KMS-11 (cell line): ENCODE data around the gene ZBTB34.

ENCODE experiments used
- H2AFZ ChIP-seq: fragments of 200-600 bp; sonication (generic); 2 replicates; pipeline ENCODE4 v1.6.1; 2016; ENCODE audit warnings: antibody characterized with exemption, mixed run types, low read depth
- H3K27ac ChIP-seq: fragments of 200-600 bp; sonication (generic); 2 replicates; pipeline ENCODE4 v1.6.1; 2016; ENCODE audit warnings: mild to moderate bottlenecking, mixed run types
- H3K27me3 ChIP-seq: fragments of 200-600 bp; sonication (generic); 2 replicates; pipeline ENCODE4 v1.6.1; 2017; ENCODE audit warnings: mild to moderate bottlenecking, low read depth, mixed run types, moderate library complexity; ENCODE audit not compliant: insufficient read depth
- H3K36me3 ChIP-seq: fragments of 200-600 bp; sonication (generic); 2 replicates; pipeline ENCODE4 v1.6.1; 2017; ENCODE audit warnings: mild to moderate bottlenecking, mixed run types; ENCODE audit not compliant: insufficient read depth
- H3K4me1 ChIP-seq: fragments of 200-600 bp; sonication (generic); 2 replicates; pipeline ENCODE4 v1.6.1; 2016; ENCODE audit warnings: mild to moderate bottlenecking, low read depth, mixed run types; ENCODE audit not compliant: poor library complexity, severe bottlenecking
- H3K4me2 ChIP-seq: fragments of 200-600 bp; sonication (generic); 2 replicates; pipeline ENCODE4 v1.7.0; 2016; ENCODE audit warnings: mild to moderate bottlenecking, mixed run types
- H3K4me3 ChIP-seq: fragments of 200-600 bp; sonication (generic); IDR thresholded peaks from 2 replicates; pipeline ENCODE4 v1.6.1; 2017; ENCODE audit warnings: low read depth, low read length, mixed read lengths; ENCODE audit not compliant: insufficient read depth
- H3K79me2 ChIP-seq: fragments of 200-600 bp; sonication (generic); 2 replicates; pipeline ENCODE4 v1.6.1; 2016; ENCODE audit warnings: low read depth, mixed run types; ENCODE audit not compliant: insufficient read depth
- H3K9ac ChIP-seq: fragments of 200-600 bp; sonication (generic); 2 replicates; pipeline ENCODE4 v1.6.1; 2016; ENCODE audit warnings: mild to moderate bottlenecking, mixed run types
- H4K20me1 ChIP-seq: fragments of 200-600 bp; sonication (generic); 2 replicates; pipeline ENCODE4 v1.6.1; 2016; ENCODE audit warnings: mild to moderate bottlenecking, mixed run types; ENCODE audit not compliant: insufficient read depth
- TF ChIP-seq, protein P1 (sequence below): fragments of 200-600 bp; sonication (generic); conservative IDR thresholded peaks from 2 replicates; pipeline ENCODE4 v1.6.1; 2017; ENCODE audit warnings: low read depth, mild to moderate bottlenecking, antibody characterized with exemption, low read length, moderate library complexity, mixed read lengths

ZBTB34 gene

DNA sequence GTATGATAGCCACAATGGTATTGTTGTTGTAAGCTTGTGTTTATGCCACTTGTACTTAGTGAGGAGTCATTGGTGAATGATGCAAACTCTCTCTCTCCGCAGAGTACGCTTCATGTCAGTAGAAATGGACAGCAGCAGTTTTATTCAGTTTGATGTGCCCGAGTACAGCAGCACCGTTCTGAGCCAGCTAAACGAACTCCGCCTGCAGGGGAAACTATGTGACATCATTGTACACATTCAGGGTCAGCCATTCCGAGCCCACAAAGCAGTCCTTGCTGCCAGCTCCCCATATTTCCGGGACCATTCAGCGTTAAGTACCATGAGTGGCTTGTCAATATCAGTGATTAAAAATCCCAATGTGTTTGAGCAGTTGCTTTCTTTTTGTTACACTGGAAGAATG lies 18.8 kb downstream of the ZBTB34 start:
- TF ChIP-seq, protein P1, sequence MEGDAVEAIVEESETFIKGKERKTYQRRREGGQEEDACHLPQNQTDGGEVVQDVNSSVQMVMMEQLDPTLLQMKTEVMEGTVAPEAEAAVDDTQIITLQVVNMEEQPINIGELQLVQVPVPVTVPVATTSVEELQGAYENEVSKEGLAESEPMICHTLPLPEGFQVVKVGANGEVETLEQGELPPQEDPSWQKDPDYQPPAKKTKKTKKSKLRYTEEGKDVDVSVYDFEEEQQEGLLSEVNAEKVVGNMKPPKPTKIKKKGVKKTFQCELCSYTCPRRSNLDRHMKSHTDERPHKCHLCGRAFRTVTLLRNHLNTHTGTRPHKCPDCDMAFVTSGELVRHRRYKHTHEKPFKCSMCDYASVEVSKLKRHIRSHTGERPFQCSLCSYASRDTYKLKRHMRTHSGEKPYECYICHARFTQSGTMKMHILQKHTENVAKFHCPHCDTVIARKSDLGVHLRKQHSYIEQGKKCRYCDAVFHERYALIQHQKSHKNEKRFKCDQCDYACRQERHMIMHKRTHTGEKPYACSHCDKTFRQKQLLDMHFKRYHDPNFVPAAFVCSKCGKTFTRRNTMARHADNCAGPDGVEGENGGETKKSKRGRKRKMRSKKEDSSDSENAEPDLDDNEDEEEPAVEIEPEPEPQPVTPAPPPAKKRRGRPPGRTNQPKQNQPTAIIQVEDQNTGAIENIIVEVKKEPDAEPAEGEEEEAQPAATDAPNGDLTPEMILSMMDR = no peak
- no peak overlapping the region for H3K4me2 ChIP-seq
- H3K27me3 ChIP-seq = no peaks in the 10 kb centered on the region
- no peak overlapping the region for H3K9ac ChIP-seq
- H3K36me3 ChIP-seq = no peaks in the 10 kb centered on the region
- H3K4me3 ChIP-seq = no peak overlapping the region
- H3K79me2 ChIP-seq = no peaks in the 10 kb centered on the region
- no peaks in the 10 kb centered on the region for H3K4me1 ChIP-seq
- no peaks in the 10 kb centered on the region; the same call in 1 of the 2 replicates for H4K20me1 ChIP-seq
- H2AFZ ChIP-seq = no peak overlapping the region
- H3K27ac ChIP-seq = no peak overlapping the region

DNA sequence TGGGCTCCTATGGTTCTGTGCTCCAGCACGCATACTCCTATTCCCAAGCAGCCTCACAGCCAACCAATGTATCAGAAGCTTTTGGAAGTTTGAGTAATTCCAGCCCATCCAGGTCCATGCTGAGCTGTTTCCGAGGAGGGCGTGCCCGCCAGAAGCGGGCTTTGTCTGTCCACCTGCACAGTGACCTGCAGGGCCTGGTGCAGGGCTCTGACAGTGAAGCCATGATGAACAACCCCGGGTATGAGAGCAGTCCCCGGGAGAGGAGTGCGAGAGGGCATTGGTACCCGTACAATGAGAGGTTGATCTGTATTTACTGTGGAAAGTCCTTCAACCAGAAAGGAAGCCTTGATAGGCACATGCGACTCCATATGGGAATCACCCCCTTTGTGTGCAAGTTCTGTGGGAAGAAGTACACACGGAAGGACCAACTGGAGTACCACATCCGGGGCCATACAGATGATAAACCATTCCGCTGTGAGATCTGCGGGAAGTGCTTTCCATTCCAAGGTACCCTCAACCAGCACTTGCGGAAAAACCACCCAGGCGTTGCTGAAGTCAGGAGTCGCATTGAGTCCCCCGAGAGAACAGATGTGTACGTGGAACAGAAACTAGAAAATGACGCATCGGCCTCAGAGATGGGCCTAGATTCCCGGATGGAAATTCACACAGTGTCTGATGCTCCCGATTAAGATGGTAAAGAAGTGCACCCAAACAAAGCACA lies 19.9 kb downstream of the ZBTB34 start:
- H3K4me3 ChIP-seq = no peak overlapping the region
- no peaks in the 10 kb centered on the region for H3K36me3 ChIP-seq
- no peaks in the 10 kb centered on the region for H3K4me1 ChIP-seq
- no peaks in the 10 kb centered on the region; the same call in 1 of the 2 replicates for H4K20me1 ChIP-seq
- no peak overlapping the region for H3K9ac ChIP-seq
- no peak overlapping the region for H3K4me2 ChIP-seq
- H3K27me3 ChIP-seq = no peaks in the 10 kb centered on the region
- TF ChIP-seq, protein P1 = no peak
- no peak overlapping the region for H2AFZ ChIP-seq
- H3K27ac ChIP-seq = no peak overlapping the region
- no peaks in the 10 kb centered on the region for H3K79me2 ChIP-seq

DNA sequence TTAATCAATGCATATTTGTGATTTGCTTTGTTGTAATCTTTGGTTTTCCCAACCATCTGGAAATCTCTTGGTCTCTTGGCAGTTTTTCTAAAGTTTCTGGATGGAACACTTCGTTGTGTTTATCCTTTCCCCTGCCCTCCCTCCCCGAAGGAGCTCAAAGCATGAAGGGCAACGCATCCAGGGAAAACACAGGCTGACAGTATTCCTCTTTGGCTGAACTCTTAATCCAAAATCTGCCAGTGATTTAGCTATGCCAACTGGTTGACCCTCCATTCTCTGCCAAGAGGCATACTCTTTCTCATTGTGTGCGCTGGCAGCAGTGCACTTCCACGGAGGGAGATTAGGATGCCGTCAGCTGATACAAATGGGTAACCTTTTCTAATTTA lies 20.5 kb downstream of the ZBTB34 start:
- H3K36me3 ChIP-seq = no peaks in the 10 kb centered on the region

DNA sequence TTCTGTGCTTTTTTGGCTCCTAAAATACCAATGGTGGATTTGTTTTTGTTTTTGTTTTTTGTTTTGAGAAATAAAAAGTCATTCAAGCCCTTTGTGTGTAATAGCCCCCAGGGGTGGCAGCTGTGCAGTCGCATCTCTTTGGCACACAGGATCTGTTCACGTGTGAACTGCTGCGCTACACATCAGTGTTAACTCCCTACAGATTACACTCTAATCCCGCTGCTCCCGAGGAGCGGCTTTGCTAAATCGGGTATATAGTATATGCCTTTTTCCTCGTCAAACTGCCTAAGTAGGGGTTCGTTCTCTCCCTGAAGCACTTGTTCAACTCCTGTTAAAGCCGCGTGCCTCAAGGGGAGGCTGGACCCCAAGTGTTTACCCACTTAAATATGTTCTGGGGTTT lies 22.3 kb downstream of the ZBTB34 start:
- Histone ChIP-seq H3K27ac (no peak overlapping the region), H3K9ac (no peak overlapping the region), H3K27me3 (no peaks in the 10 kb centered on the region), H3K4me2 (no peak overlapping the region), H3K79me2 (no peaks in the 10 kb centered on the region), H3K4me3 (no peak overlapping the region), H4K20me1 (no peaks in the 10 kb centered on the region), H3K36me3 (no peaks in the 10 kb centered on the region), H3K4me1 (no peaks in the 10 kb centered on the region), H2AFZ (no peak overlapping the region)
- TF ChIP-seq, protein P1 = no peak

More for the DNA sequence above, 20.5 kb downstream of the ZBTB34 start:
- Histone ChIP-seq H2AFZ (no peak overlapping the region), H3K4me1 (no peaks in the 10 kb centered on the region), H3K4me3 (no peak overlapping the region), H3K79me2 (no peaks in the 10 kb centered on the region), H4K20me1 (no peaks in the 10 kb centered on the region; the same call in 1 of the 2 replicates), H3K4me2 (no peak overlapping the region), H3K27ac (no peak overlapping the region), H3K27me3 (no peaks in the 10 kb centered on the region), H3K9ac (no peak overlapping the region)
- TF ChIP-seq, protein P1 = no peak
